ENCODE data around the gene MTHFD1L.

DNA sequence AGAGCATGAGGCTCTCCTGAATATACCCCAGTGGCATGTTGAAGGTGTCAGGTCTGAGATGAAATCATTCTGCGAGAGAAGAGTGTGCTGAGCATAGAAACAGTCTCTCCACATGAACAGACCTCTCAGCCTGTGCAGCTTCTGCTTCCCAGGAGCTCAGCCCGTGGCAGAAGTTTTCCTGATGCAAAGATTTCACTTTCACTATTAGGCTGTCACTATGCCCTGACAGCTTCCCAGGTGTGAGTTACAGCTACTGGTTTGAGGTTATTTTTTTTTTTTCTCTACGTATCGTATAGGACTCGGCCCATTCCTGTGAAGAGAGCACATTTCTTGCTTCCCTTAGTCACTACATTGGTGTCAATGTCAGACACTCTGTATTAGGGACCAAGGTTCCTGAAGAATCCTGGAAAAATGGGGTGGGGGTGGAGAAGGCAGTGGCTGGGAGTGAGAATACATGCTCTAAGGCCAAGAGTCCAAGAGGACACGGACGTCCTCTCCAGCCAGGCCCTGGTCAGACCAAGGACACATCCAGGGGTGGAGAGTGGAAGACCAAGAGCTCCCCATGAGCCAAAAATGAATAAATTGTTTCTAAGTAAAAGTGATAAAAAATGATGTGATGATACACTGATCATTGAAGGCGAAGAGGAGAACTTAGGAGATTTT, 253.1 kb downstream of the MTHFD1L start:
- TF ChIP-seq, protein P1, sequence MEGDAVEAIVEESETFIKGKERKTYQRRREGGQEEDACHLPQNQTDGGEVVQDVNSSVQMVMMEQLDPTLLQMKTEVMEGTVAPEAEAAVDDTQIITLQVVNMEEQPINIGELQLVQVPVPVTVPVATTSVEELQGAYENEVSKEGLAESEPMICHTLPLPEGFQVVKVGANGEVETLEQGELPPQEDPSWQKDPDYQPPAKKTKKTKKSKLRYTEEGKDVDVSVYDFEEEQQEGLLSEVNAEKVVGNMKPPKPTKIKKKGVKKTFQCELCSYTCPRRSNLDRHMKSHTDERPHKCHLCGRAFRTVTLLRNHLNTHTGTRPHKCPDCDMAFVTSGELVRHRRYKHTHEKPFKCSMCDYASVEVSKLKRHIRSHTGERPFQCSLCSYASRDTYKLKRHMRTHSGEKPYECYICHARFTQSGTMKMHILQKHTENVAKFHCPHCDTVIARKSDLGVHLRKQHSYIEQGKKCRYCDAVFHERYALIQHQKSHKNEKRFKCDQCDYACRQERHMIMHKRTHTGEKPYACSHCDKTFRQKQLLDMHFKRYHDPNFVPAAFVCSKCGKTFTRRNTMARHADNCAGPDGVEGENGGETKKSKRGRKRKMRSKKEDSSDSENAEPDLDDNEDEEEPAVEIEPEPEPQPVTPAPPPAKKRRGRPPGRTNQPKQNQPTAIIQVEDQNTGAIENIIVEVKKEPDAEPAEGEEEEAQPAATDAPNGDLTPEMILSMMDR (IDR thresholded peaks at IDR 0.05 in 4 of 5, conservative IDR thresholded peaks at IDR 0.05 in 1 of 5), result no peak
- TF ChIP-seq POLR2A (IDR thresholded peaks at IDR 0.05), result no peak
